GM06990 (cell line): Measurements from ENCODE around the gene METTL16.

Experiments
- DNase-seq: peaks from one replicate; pipeline ENCODE4 v3.0.0-alpha.2; 2011; ENCODE audit not compliant: insufficient read length; ENCODE audit errors: extremely low read depth
- H3K27me3 ChIP-seq: replicated peaks from 2 replicates; pipeline ENCODE4 v1.6.0; 2011; ENCODE audit warnings: low read length; ENCODE audit not compliant: control insufficient read depth, insufficient read depth
- H3K36me3 ChIP-seq: 2 replicates; pipeline ENCODE4 v1.5.1; 2011; ENCODE audit warnings: low read length; ENCODE audit not compliant: control insufficient read depth, insufficient read depth
- H3K4me3 ChIP-seq: replicated peaks from 2 replicates; pipeline ENCODE4 v1.5.1; 2011; ENCODE audit warnings: low read depth, mild to moderate bottlenecking, control low read depth, low read length
- TF ChIP-seq, protein P1 (sequence below): IDR thresholded peaks from 2 replicates; pipeline ENCODE4 v1.5.1; 2011; ENCODE audit warnings: low read length, control low read depth, mild to moderate bottlenecking, inconsistent platforms; ENCODE audit not compliant: insufficient read depth, poor library complexity, severe bottlenecking

The METTL16 gene

DNA sequence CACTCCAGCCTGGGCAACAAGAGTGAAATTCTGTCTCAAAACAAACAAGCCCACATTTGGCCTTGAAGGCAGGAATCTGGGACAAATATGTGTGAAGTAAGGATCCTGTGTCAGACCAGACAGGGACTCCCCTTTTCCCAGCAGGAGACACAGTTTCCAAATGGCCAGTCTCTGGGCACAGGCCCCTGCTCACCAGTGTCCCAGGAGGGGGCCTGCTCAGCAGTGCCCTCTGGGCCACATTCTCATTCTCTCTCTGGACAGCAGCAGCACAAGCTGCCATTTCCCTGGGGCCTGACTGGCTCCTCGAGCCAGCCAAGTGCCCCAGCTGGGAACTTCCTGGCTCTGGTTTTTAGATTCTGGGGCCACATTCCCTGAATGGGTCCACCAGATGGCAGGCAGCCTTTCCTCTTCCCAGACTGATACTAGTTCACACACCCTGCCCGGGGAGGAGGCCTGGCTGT, 99.1 kb downstream of the METTL16 start:
- H3K27me3 ChIP-seq, result no peaks in the 10 kb centered on the region
- TF ChIP-seq, protein P1, sequence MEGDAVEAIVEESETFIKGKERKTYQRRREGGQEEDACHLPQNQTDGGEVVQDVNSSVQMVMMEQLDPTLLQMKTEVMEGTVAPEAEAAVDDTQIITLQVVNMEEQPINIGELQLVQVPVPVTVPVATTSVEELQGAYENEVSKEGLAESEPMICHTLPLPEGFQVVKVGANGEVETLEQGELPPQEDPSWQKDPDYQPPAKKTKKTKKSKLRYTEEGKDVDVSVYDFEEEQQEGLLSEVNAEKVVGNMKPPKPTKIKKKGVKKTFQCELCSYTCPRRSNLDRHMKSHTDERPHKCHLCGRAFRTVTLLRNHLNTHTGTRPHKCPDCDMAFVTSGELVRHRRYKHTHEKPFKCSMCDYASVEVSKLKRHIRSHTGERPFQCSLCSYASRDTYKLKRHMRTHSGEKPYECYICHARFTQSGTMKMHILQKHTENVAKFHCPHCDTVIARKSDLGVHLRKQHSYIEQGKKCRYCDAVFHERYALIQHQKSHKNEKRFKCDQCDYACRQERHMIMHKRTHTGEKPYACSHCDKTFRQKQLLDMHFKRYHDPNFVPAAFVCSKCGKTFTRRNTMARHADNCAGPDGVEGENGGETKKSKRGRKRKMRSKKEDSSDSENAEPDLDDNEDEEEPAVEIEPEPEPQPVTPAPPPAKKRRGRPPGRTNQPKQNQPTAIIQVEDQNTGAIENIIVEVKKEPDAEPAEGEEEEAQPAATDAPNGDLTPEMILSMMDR, result no peak
- H3K36me3 ChIP-seq, result peaks cover 5% of the 10 kb centered on the region
- no peak overlapping the region for H3K4me3 ChIP-seq
- no peak for DNase-seq

GRCh38 chr17:2410951-2411350, 100.7 kb downstream of the METTL16 start:
- TF ChIP-seq, protein P1, result no peak
- no peak overlapping the region for H3K4me3 ChIP-seq
- H3K36me3 ChIP-seq, result peaks cover 7% of the 10 kb centered on the region
- no peaks in the 10 kb centered on the region for H3K27me3 ChIP-seq
- DNase-seq, result no peak

- TF ChIP-seq, protein P1, result no peak
- no peak overlapping the region for H3K4me3 ChIP-seq
- H3K36me3 ChIP-seq, result peaks cover 2% of the 10 kb centered on the region; the same call in 1 of the 2 replicates
- no peak for DNase-seq
- H3K27me3 ChIP-seq, result no peaks in the 10 kb centered on the region
Observed at GRCh38 chr17:2406903-2407790, 104.5 kb downstream of the METTL16 start.

GRCh38 chr17:2406271-2406902, 105.3 kb downstream of the METTL16 start:
- no peak for DNase-seq
- H3K4me3 ChIP-seq, result no peak overlapping the region
- no peaks in the 10 kb centered on the region for H3K27me3 ChIP-seq
- H3K36me3 ChIP-seq, result peaks cover 2% of the 10 kb centered on the region; the same call in 1 of the 2 replicates
- TF ChIP-seq, protein P1, result no peak

- no peak for DNase-seq
- Histone ChIP-seq H3K4me3 (no peak overlapping the region), H3K36me3 (peaks cover 2% of the 10 kb centered on the region; the same call in 1 of the 2 replicates), H3K27me3 (no peaks in the 10 kb centered on the region)
- TF ChIP-seq, protein P1, result no peak
Observed at GRCh38 chr17:2405247-2405926, 106.3 kb downstream of the METTL16 start.
